HG02981 (cell line): ENCODE results near the gene PSRC1.

Experiments used
- ATAC-seq: cut with Tn5 transposase; IDR thresholded peaks from one replicate; pipeline ENCODE4 v1.9.1; 2021; ENCODE audit warnings: mild to moderate bottlenecking, moderate library complexity; ENCODE audit not compliant: unreplicated experiment

The PSRC1 gene

GRCh38 chr1:109272831-109273547 lies 10.0 kb downstream of the PSRC1 start:
- no peak for ATAC-seq

GRCh38 chr1:109272021-109272799 lies 10.7 kb downstream of the PSRC1 start:
- no peak for ATAC-seq

GRCh38 chr1:109271458-109271857 lies 11.5 kb downstream of the PSRC1 start:
- ATAC-seq = no peak

GRCh38 chr1:109270623-109271317 lies 12.2 kb downstream of the PSRC1 start:
- ATAC-seq = no peak

GRCh38 chr1:109269981-109270622 lies 12.8 kb downstream of the PSRC1 start:
- ATAC-seq = no peak

GRCh38 chr1:109269212-109269980 lies 13.5 kb downstream of the PSRC1 start:
- ATAC-seq = no peak

- no peak for ATAC-seq
These were observed 14.3 kb downstream of the PSRC1 start for GRCh38 chr1:109268431-109269211.

- ATAC-seq = no peak
These were observed 15.1 kb downstream of the PSRC1 start for GRCh38 chr1:109267743-109268300.

GRCh38 chr1:109266965-109267364 lies 16.0 kb downstream of the PSRC1 start:
- ATAC-seq = no peak

GRCh38 chr1:109265741-109266330 lies 17.1 kb downstream of the PSRC1 start:
- no peak for ATAC-seq

- ATAC-seq = no peak
These were observed 17.9 kb downstream of the PSRC1 start for GRCh38 chr1:109265016-109265415.

GRCh38 chr1:109264379-109264755 lies 18.6 kb downstream of the PSRC1 start:
- ATAC-seq = no peak

GRCh38 chr1:109263597-109264378 lies 19.2 kb downstream of the PSRC1 start:
- ATAC-seq = peak; percentile 57

- no peak for ATAC-seq
These were observed 19.7 kb downstream of the PSRC1 start for GRCh38 chr1:109263234-109263596.

- ATAC-seq = no peak
These were observed 20.5 kb downstream of the PSRC1 start for GRCh38 chr1:109262231-109263055.

- ATAC-seq = no peak
These were observed 21.4 kb downstream of the PSRC1 start for GRCh38 chr1:109261578-109261977.

GRCh38 chr1:109261006-109261405 lies 21.9 kb downstream of the PSRC1 start:
- ATAC-seq = no peak
